Endothelial cell (in vitro differentiated cells): Measurements from ENCODE around the gene UCN. TPM values are rescaled to one million over a fixed set of nuclear protein-coding genes. Genes with fewer than 3 reads are reported as not detected.

ENCODE experiments used
- DNase-seq: peaks from one replicate; pipeline ENCODE4 v3.0.0; 2021; ENCODE audit warnings: low spot score
- H3K27ac Mint-ChIP-seq: one replicate; pipeline ENCODE4 v1.8.0; 2021; ENCODE audit warnings: mixed read lengths, inconsistent platforms; ENCODE audit not compliant: unreplicated experiment
- H3K27me3 Mint-ChIP-seq: one replicate; pipeline ENCODE4 v1.8.0; 2021; ENCODE audit warnings: mild to moderate bottlenecking, moderate library complexity, mixed read lengths, inconsistent platforms; ENCODE audit not compliant: unreplicated experiment
- H3K36me3 Mint-ChIP-seq: one replicate; pipeline ENCODE4 v1.8.0; 2021; ENCODE audit warnings: mild to moderate bottlenecking, low read depth, mixed read lengths, inconsistent platforms; ENCODE audit not compliant: unreplicated experiment
- H3K4me1 Mint-ChIP-seq: one replicate; pipeline ENCODE4 v1.8.0; 2021; ENCODE audit warnings: mild to moderate bottlenecking, mixed read lengths, inconsistent platforms; ENCODE audit not compliant: unreplicated experiment
- H3K4me3 Mint-ChIP-seq: one replicate; pipeline ENCODE4 v1.8.0; 2021; ENCODE audit warnings: mild to moderate bottlenecking, mixed read lengths, inconsistent platforms; ENCODE audit not compliant: unreplicated experiment
- H3K9me3 Mint-ChIP-seq: one replicate; pipeline ENCODE4 v1.8.0; 2021; ENCODE audit warnings: mixed read lengths, inconsistent platforms; ENCODE audit not compliant: unreplicated experiment
- CTCF ChIP-seq: fragments of 200-600 bp; sonication (generic); IDR thresholded peaks from one replicate; pipeline ENCODE4 v1.5.0; 2021; ENCODE audit warnings: antibody characterized with exemption; ENCODE audit not compliant: unreplicated experiment
- total RNA-seq: library from RNA; stranded (reverse); fragmentation: NEBNext Ultra II Directional; extraction: Animal tissue kit (Norgen Biotek cat#: 25700); gene quantifications from one replicate; pipeline ENCODE4 v1.2.1, GENCODE V29; 2021; ENCODE audit not compliant: unreplicated experiment

UCN gene
- total RNA-seq, 1 donor from 2014 or later: 1.5 TPM

DNA sequence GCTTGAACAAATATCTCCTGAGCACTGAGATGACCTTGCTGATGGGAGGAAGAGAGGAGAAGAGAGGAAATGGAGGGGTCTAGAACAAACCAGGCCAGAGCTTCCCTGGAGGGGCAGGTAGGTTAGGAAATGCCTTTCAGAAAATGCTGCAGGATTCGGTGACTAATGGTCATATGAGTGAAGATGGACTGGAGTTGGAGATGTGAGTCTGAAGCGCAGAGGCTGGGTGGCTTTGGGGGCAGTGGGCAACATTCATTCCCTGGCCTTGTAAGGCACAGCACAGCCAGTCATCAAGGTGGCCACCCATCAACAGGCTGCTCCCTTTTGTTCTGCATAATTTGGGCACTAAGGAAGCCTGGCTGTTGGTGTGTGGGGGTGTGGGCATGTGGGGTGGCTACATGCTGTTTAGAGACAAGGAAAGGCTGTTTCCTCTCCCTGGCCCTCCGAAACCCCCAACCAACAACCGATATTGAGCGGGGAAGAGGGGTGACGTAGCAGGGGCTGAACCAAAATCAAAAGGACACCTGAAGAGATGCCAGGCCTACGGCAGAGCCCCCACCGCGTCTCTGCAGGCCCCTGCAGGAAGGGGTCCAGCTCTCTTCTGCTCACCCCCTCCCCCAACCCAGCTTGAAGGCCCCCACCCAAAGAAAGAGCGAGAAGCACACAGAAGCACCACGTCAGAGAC is 46.9 kb downstream of the UCN start:
- H3K27ac Mint-ChIP-seq: no peak overlapping the region
- H3K27me3 Mint-ChIP-seq: peaks cover 24% of the 10 kb centered on the region
- peaks cover 8% of the 10 kb centered on the region for H3K36me3 Mint-ChIP-seq
- peak overlapping the region; percentile 43 for H3K4me3 Mint-ChIP-seq
- H3K4me1 Mint-ChIP-seq: peaks cover 26% of the 10 kb centered on the region
- DNase-seq: no peak
- no peak for TF ChIP-seq CTCF
- H3K9me3 Mint-ChIP-seq: no peaks in the 10 kb centered on the region

GRCh38 chr2:27258051-27258450 is 50.2 kb downstream of the UCN start:
- Mint-ChIP-seq H3K4me3 (no peak overlapping the region), H3K36me3 (peaks cover 12% of the 10 kb centered on the region), H3K4me1 (peaks cover 10% of the 10 kb centered on the region), H3K9me3 (no peaks in the 10 kb centered on the region), H3K27me3 (peaks cover 20% of the 10 kb centered on the region), H3K27ac (no peak overlapping the region)
- no peak for DNase-seq
- TF ChIP-seq CTCF: no peak

Other genes with a start within 250 kb of the UCN start
- 379 TPM for gene OST4, start 236.8 kb downstream of the UCN start, total RNA-seq
- 2.1 TPM for gene EMILIN1, start 229.8 kb downstream of the UCN start, total RNA-seq
- 1.4 TPM for gene KHK, start 221.7 kb downstream of the UCN start, total RNA-seq
- not detected for gene CGREF1, start 189.3 kb downstream of the UCN start, total RNA-seq
- 0.31 TPM for gene ABHD1, start 184.6 kb downstream of the UCN start, total RNA-seq
- gene PREB, start 173.8 kb downstream of the UCN start, total RNA-seq: 42.9 TPM
- gene PRR30, start 169.0 kb downstream of the UCN start, total RNA-seq: not detected
- not detected for gene TCF23, start 159.4 kb downstream of the UCN start, total RNA-seq
- 89.9 TPM for gene ATRAID, start 96.4 kb downstream of the UCN start, total RNA-seq
- gene SLC5A6, start 96.2 kb downstream of the UCN start, total RNA-seq: 63.0 TPM
- gene CAD, start 91.1 kb downstream of the UCN start, total RNA-seq: 49.4 TPM
- not detected for gene SLC30A3, start 45.4 kb downstream of the UCN start, total RNA-seq
- gene DNAJC5G, start 33.0 kb downstream of the UCN start, total RNA-seq: not detected
- gene TRIM54, start 26.0 kb downstream of the UCN start, total RNA-seq: not detected
- gene MPV17, start 14.7 kb upstream of the UCN start, total RNA-seq: 55.0 TPM
- 61.4 TPM for gene GTF3C2, start 48.3 kb upstream of the UCN start, total RNA-seq
- 48.6 TPM for gene EIF2B4, start 61.9 kb upstream of the UCN start, total RNA-seq
- 90.5 TPM for gene SNX17, start 62.2 kb upstream of the UCN start, total RNA-seq
- 20.8 TPM for gene ZNF513, start 72.3 kb upstream of the UCN start, total RNA-seq
- 127 TPM for gene PPM1G, start 101.1 kb upstream of the UCN start, total RNA-seq
- gene NRBP1, start 120.2 kb upstream of the UCN start, total RNA-seq: 117 TPM
- 4.6 TPM for gene KRTCAP3, start 133.9 kb upstream of the UCN start, total RNA-seq
- gene IFT172, start 181.3 kb upstream of the UCN start, total RNA-seq: 32.2 TPM
- 26.4 TPM for gene FNDC4, start 186.8 kb upstream of the UCN start, total RNA-seq
- gene GCKR, start 188.4 kb upstream of the UCN start, total RNA-seq: 0.59 TPM